SU-DHL-6 (cell line): ENCODE data around the gene LRRTM4.
A peak's percentile ranks its signal among the peaks of the same experiment; 100 is the strongest.

Source experiments
- H2AFZ ChIP-seq: fragments of 200-600 bp; sonication (generic); 2 replicates; pipeline ENCODE4 v1.6.1; 2014; ENCODE audit warnings: low read depth, mild to moderate bottlenecking, moderate library complexity, mixed read lengths, antibody characterized with exemption, low read length; ENCODE audit not compliant: severe bottlenecking
- H3F3A ChIP-seq: fragments of 200-600 bp; shearing (Covaris generic); 2 replicates; pipeline ENCODE4 v1.6.0; 2016; ENCODE audit warnings: antibody characterized with exemption, mild to moderate bottlenecking; ENCODE audit not compliant: insufficient read depth
- H3K27ac ChIP-seq: fragments of 200-600 bp; sonication (generic); 2 replicates; pipeline ENCODE4 v1.5.1; 2016; ENCODE audit warnings: low read depth, mild to moderate bottlenecking, low read length, moderate library complexity, mixed read lengths
- H3K27me3 ChIP-seq: fragments of 200-600 bp; sonication (generic), shearing (Covaris generic); 2 replicates; pipeline ENCODE4 v1.6.0; 2014; ENCODE audit warnings: mild to moderate bottlenecking, low read length
- H3K36me3 ChIP-seq: fragments of 200-600 bp; sonication (generic); 2 replicates; pipeline ENCODE4 v1.6.1; 2014; ENCODE audit warnings: mild to moderate bottlenecking, low read length, mixed read lengths
- H3K4me2 ChIP-seq: fragments of 300-600, 200-600 bp; shearing (Covaris generic), sonication (generic); 2 replicates; pipeline ENCODE4 v1.6.0; 2014; ENCODE audit warnings: low read length, low read depth, mild to moderate bottlenecking; ENCODE audit not compliant: poor library complexity, severe bottlenecking
- H3K4me3 ChIP-seq: fragments of 200-600 bp; sonication (generic); 2 replicates; pipeline ENCODE4 v1.5.1; 2014; ENCODE audit warnings: antibody characterized with exemption, low read length, mild to moderate bottlenecking, mixed read lengths; ENCODE audit not compliant: insufficient read depth, poor library complexity, severe bottlenecking
- H3K79me2 ChIP-seq: fragments of 200-600 bp; sonication (generic); 2 replicates; pipeline ENCODE4 v1.6.1; 2014; ENCODE audit warnings: mild to moderate bottlenecking, low read length, moderate library complexity; ENCODE audit not compliant: insufficient read depth
- H3K9ac ChIP-seq: fragments of 200-600 bp; sonication (generic); 2 replicates; pipeline ENCODE4 v1.7.0; 2014; ENCODE audit warnings: mild to moderate bottlenecking, low read length
- H3K9me2 ChIP-seq: fragments of 200-600 bp; sonication (generic); replicated peaks from 2 replicates; pipeline ENCODE4 v1.6.1; 2014; ENCODE audit warnings: low read length; ENCODE audit not compliant: insufficient read depth
- H3K9me3 ChIP-seq: fragments of 200-600 bp; sonication (generic); 2 replicates; pipeline ENCODE4 v1.6.1; 2014; ENCODE audit warnings: low read length, mixed read lengths; ENCODE audit not compliant: insufficient read depth
- H4K20me1 ChIP-seq: fragments of 200-600 bp; sonication (generic); 2 replicates; pipeline ENCODE4 v1.6.1; 2014; ENCODE audit warnings: low read depth, mild to moderate bottlenecking, antibody characterized with exemption, low read length, moderate library complexity, mixed read lengths
- CTCF ChIP-seq: fragments of 200-600 bp; sonication (generic); IDR thresholded peaks from one replicate; pipeline ENCODE4 v1.5.1; 2017; ENCODE audit warnings: antibody characterized with exemption, mild to moderate bottlenecking, low read length, moderate library complexity; ENCODE audit not compliant: insufficient read depth, poor library complexity, severe bottlenecking
- EZH2phosphoT487 ChIP-seq: fragments of 200-600 bp; sonication (generic), shearing (Covaris generic); conservative IDR thresholded peaks from 2 replicates; pipeline ENCODE4 v1.6.1; 2018; ENCODE audit warnings: mild to moderate bottlenecking, antibody characterized with exemption, low read length, moderate library complexity, mixed read lengths

LRRTM4 gene

GRCh38 chr2:77021161-77021560, 501.0 kb downstream of the LRRTM4 start:
- Histone ChIP-seq H3K27ac (no peak overlapping the region), H3K4me2 (no peak overlapping the region), H3K9me3 (peaks cover 9% of the 10 kb centered on the region; the same call in 1 of the 2 replicates), H3K79me2 (no peaks in the 10 kb centered on the region), H2AFZ (no peak overlapping the region), H3K4me3 (no peak overlapping the region), H4K20me1 (no peaks in the 10 kb centered on the region), H3K27me3 (no peaks in the 10 kb centered on the region), H3K9me2 (no peaks in the 10 kb centered on the region), H3K36me3 (peaks cover 3% of the 10 kb centered on the region), H3F3A (peaks cover 12% of the 10 kb centered on the region), H3K9ac (no peak overlapping the region)
- TF ChIP-seq EZH2phosphoT487 (no peak), CTCF (no peak)

DNA sequence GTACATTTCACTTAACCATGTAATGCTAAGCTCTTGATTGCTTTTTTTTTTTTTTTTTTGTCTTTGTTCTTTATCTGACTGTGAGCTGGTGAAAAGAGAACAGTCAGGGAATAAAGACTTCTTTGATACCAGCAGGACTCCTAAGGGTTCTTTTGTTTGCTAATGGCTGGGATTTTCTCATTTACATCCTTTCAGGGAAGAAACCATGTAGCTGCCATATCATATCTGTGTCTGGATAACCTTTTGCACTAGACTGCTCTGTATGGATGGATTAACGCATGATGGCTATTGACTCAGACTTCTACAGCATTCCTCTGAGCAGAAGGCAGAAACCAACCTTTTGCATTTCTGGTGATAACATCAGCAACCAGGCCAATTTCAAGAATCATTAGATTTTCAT, 504.0 kb downstream of the LRRTM4 start:
- peaks cover 18% of the 10 kb centered on the region for H3F3A ChIP-seq
- peaks cover 9% of the 10 kb centered on the region; the same call in 1 of the 2 replicates for H3K9me3 ChIP-seq
- H3K36me3 ChIP-seq = no peaks in the 10 kb centered on the region; the same call in 1 of the 2 replicates
- H3K9me2 ChIP-seq = no peaks in the 10 kb centered on the region
- peak overlapping the region; percentile 4; the same call in 1 of the 2 replicates for H3K9ac ChIP-seq
- H3K4me3 ChIP-seq = peak overlapping the region; percentile 5
- H3K4me2 ChIP-seq = peak overlapping the region; percentile 58
- TF ChIP-seq CTCF (no peak), EZH2phosphoT487 (no peak)
- no peaks in the 10 kb centered on the region for H4K20me1 ChIP-seq
- peak overlapping the region; percentile 96 for H3K27ac ChIP-seq
- H3K79me2 ChIP-seq = no peaks in the 10 kb centered on the region
- H2AFZ ChIP-seq = no peak overlapping the region
- no peaks in the 10 kb centered on the region for H3K27me3 ChIP-seq

DNA sequence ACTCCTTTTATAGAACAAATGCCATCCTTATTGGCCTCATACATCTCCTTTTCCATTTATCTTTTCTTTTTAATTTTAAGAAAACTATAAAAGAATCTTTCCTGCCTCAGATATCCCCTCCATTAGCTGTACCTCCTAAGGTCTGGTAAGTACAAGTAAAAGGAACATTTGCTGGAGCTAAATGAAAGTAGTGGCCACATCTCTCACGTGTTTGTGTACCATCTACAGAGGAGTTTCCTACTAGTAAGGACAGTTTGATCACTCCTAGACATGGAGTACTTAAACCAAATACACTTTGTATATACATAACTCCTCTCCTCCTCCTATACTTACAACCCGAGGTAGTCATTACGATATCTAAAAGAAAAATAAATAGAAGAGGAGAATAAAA, 504.8 kb downstream of the LRRTM4 start:
- TF ChIP-seq CTCF = no peak
- TF ChIP-seq EZH2phosphoT487 = no peak
- no peaks in the 10 kb centered on the region for H3K79me2 ChIP-seq
- H3K36me3 ChIP-seq = no peaks in the 10 kb centered on the region; the same call in 1 of the 2 replicates
- H3K4me2 ChIP-seq = peak overlapping the region; percentile 58
- no peaks in the 10 kb centered on the region for H4K20me1 ChIP-seq
- H3K9me2 ChIP-seq = no peaks in the 10 kb centered on the region
- H3F3A ChIP-seq = peaks cover 18% of the 10 kb centered on the region
- 0 out of 2 replicates have a peak, but pooled peaks cover under 1% of the 10 kb centered on the region for H3K9me3 ChIP-seq
- peak overlapping the region; percentile 96 for H3K27ac ChIP-seq
- peak overlapping the region; percentile 36; the same call in 1 of the 2 replicates for H3K9ac ChIP-seq
- H3K4me3 ChIP-seq = peak overlapping the region; percentile 29
- H3K27me3 ChIP-seq = no peaks in the 10 kb centered on the region
- H2AFZ ChIP-seq = peak overlapping the region; percentile 70
